Measurements from ENCODE around the gene NXPE1. TPM values are rescaled to one million over a fixed set of nuclear protein-coding genes. Genes with fewer than 3 reads are reported as not detected.

The NXPE1 gene
- total RNA-seq, 4 donors from 2014 or later: not detected

DNA sequence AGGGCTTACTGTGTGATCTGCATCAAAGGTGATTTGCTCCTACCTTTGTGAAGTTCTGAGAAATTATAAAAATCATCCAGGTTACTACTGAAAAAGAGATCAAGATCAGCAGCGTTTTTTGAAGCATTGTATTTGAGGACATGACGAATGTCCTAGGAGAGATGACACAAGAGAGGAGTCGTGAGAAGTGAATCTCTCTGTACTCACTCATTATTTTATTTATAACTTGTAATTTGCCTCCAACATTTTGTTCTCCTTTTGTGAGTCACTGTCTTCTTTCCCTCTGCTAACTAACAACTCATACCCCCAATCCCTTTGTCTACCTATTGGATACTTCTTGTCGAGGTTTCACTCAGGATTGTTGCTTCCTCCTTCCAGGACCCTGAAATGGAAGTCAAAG is 8.6 kb downstream of the NXPE1 start:
- TF ChIP-seq POLR2A (IDR thresholded peaks at IDR 0.05): no peak
- TF ChIP-seq, protein P1, sequence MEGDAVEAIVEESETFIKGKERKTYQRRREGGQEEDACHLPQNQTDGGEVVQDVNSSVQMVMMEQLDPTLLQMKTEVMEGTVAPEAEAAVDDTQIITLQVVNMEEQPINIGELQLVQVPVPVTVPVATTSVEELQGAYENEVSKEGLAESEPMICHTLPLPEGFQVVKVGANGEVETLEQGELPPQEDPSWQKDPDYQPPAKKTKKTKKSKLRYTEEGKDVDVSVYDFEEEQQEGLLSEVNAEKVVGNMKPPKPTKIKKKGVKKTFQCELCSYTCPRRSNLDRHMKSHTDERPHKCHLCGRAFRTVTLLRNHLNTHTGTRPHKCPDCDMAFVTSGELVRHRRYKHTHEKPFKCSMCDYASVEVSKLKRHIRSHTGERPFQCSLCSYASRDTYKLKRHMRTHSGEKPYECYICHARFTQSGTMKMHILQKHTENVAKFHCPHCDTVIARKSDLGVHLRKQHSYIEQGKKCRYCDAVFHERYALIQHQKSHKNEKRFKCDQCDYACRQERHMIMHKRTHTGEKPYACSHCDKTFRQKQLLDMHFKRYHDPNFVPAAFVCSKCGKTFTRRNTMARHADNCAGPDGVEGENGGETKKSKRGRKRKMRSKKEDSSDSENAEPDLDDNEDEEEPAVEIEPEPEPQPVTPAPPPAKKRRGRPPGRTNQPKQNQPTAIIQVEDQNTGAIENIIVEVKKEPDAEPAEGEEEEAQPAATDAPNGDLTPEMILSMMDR (IDR thresholded peaks at IDR 0.05): no peak
- no peak for DNase-seq (ENCODE audit: low spot score in 2 of 2)

DNA sequence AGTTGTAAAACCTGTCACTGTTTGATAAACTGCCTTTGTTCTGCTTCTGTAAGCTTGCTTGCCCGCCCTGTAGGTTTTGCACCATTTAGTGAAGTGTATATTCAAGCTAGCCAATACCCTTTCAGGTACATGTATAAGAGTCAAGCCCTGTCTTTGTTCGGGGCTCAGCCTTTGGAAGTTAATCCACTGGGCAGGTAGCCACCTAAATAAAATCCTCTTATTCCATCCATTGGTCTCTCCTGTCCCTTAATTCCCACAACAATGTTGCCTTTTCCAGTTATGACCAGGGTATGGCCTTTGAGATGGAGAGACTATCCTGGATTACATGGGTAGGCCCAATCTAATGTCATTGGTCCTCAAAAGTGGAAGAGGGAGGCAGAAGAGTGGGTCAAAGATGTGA is 34.0 kb downstream of the NXPE1 start:
- no peak for TF ChIP-seq POLR2A (IDR thresholded peaks at IDR 0.05)
- TF ChIP-seq, protein P1 (IDR thresholded peaks at IDR 0.05): no peak
- no peak for DNase-seq (ENCODE audit: low spot score in 2 of 2)
- 68 to 76% methylated on average over 2 of the region's 2 CpGs for WGBS, 2 donors
- H3K4me3 ChIP-seq (ENCODE audit: low read depth, poor library complexity, severe bottlenecking): no peak overlapping the region
- intact Hi-C loops (cut with DNase I; ENCODE audit: low total_unique reads): no loop called here

More for the DNA sequence above, 8.6 kb downstream of the NXPE1 start:
- 84 to 87% methylated on average over 4 of the region's 4 CpGs for WGBS, 2 donors
- H3K4me3 ChIP-seq (ENCODE audit: low read depth, poor library complexity, severe bottlenecking): no peak overlapping the region
- intact Hi-C loops (cut with DNase I; ENCODE audit: low total_unique reads): no loop called here

DNA sequence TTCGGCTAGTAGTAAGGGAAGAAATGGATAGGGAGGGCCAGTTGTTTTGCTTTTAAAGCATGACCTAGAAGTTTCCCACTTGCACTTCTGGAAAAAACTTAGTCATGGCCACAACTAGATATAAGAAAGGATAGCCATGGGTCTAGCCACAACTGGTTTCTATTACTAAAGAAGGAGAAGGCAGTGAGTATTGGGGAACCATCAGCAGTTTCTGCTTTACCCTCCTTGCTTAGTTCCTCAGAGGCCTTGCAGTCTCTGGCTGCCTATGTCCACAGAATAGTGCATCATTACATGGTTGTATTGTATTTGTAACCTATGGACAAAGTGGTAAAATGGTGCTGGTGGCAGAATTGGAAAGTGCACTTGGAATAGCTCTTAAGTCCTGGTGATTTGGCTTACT is 35.6 kb downstream of the NXPE1 start:
- intact Hi-C loops (cut with DNase I; ENCODE audit: low total_unique reads): no loop called here
- TF ChIP-seq POLR2A (IDR thresholded peaks at IDR 0.05): no peak
- TF ChIP-seq, protein P1 (IDR thresholded peaks at IDR 0.05): no peak
- no peak for DNase-seq (ENCODE audit: low spot score in 2 of 2)
- H3K4me3 ChIP-seq (ENCODE audit: low read depth, poor library complexity, severe bottlenecking): no peak overlapping the region
- 85 to 97% methylated on average over 1 of the region's 1 CpG for WGBS, 2 donors

DNA sequence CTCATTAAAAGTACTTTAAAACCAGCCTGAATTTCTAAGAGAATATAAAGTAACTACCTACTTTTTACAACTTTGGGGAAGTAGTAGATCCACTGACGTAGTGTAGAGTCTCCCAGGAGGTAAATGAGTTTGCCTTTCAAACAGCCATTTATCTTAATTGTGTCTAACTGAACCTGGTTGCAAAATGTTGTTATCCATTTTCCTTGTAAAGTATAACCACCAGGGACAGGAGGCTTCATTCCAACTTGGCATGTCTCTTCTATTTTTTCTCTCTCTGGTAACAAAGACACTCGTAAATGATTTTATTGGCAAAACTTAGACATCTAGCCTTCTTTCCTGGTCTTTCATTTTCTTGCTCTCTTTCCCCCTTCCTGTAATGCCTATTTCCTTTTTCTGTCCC is 36.9 kb downstream of the NXPE1 start:
- 18 to 36% methylated on average over 2 of the region's 2 CpGs for WGBS, 2 donors
- TF ChIP-seq, protein P1 (IDR thresholded peaks at IDR 0.05): no peak
- TF ChIP-seq POLR2A (IDR thresholded peaks at IDR 0.05): no peak
- intact Hi-C loops (cut with DNase I; ENCODE audit: low total_unique reads): no loop called here
- no peak for DNase-seq (ENCODE audit: low spot score in 2 of 2)
- H3K4me3 ChIP-seq (ENCODE audit: low read depth, poor library complexity, severe bottlenecking): no peak overlapping the region

DNA sequence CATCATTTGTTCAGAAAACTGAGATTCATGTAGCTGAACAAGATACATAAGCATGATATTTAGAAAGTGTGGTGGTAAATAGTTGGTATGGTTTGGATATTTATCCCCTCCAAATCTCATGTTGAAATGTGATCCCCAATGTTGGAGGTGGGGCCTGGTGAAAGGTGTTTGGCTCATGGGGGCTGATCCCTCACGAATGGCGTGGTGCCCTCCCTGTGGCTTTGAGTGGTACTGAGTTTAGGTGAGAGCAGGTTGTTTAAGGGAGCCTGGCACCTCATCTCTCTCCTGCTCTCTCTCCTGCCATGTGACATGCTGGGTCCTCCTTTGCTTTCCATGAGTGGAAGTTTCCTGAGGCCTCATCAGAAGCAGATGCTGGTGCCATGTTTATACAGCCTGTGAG is 48.1 kb downstream of the NXPE1 start:
- intact Hi-C loops (cut with DNase I; ENCODE audit: low total_unique reads): no loop called here
- H3K4me3 ChIP-seq (ENCODE audit: low read depth, poor library complexity, severe bottlenecking): no peak overlapping the region
- no peak for DNase-seq (ENCODE audit: low spot score in 2 of 2)
- no peak for TF ChIP-seq POLR2A (IDR thresholded peaks at IDR 0.05)
- TF ChIP-seq, protein P1 (IDR thresholded peaks at IDR 0.05): no peak
- WGBS, 2 donors: 78 to 90% methylated on average over 2 of the region's 2 CpGs

DNA sequence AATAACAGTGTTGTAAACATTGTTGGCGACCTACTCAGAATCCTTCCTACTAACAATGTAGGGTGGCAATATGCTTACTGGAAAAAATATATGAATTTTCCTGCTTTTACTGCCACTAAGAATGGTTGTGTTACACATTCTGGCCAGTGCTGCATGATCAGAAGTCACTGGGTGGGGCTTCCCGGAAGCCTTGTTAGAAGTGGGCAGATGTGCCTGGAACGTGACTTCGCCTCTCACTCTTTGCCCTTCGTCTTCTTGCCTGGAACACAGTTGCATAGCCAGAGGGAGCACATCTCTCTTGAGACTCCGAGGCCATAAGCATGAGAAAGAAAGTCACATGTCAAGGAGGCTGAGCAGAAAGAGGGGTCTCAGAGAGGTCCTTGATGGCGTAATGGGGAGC is 48.6 kb downstream of the NXPE1 start:
- no peak for DNase-seq (ENCODE audit: low spot score in 2 of 2)
- H3K4me3 ChIP-seq (ENCODE audit: low read depth, poor library complexity, severe bottlenecking): no peak overlapping the region
- intact Hi-C loops (cut with DNase I; ENCODE audit: low total_unique reads): no loop called here
- 73 to 85% methylated on average over 7 of the region's 7 CpGs for WGBS, 2 donors
- TF ChIP-seq POLR2A (IDR thresholded peaks at IDR 0.05): no peak
- TF ChIP-seq, protein P1 (IDR thresholded peaks at IDR 0.05): no peak
